ENCODE measurements around the gene FN3K. TPM values are rescaled to one million over a fixed set of nuclear protein-coding genes. Genes with fewer than 3 reads are reported as not detected.

The FN3K gene
- total and polyA plus RNA-seq, 3 donors from 2014 or later: 12.4 to 31.7 (median 29.7) TPM

DNA sequence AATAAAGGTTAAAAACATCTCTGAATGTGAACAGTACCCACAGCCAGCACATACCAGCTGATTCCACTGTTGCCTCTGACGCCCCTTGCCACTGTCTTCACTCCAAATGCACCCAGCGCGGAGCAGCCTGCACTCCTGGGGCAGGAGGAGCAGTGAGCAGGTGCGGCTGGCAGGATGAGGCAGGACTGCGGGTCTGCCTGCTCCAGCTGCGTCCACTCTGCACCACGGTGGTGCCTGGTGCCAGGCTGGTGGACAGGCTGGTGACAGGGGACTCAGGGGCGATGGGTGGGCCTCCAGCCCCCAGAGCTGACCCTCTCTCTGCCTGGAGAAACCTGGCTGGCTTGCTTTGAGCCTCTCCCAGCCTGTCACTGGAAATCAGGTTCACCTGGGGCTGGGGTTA lies 46.3 kb upstream of the FN3K start:
- Histone ChIP-seq H3K4me1 (no peaks in the 10 kb centered on the region), H3K4me3 (no peak overlapping the region), H3K9me3 (no peaks in the 10 kb centered on the region), H3K27ac (no peak overlapping the region), H3K36me3 (ENCODE audit: low read depth, missing control alignments) (no peaks in the 10 kb centered on the region), H3K27me3 (no peaks in the 10 kb centered on the region)
- intact Hi-C loops (cut with DNase I; ENCODE audit: low total_unique reads): no loop called here
- DNase-seq: no peak
- 85 to 97% methylated on average over 3 to 7 of the region's 8 CpGs for WGBS, 2 donors
- no peak for TF ChIP-seq POLR2A (IDR thresholded peaks at IDR 0.05)
- TF ChIP-seq, protein P1, sequence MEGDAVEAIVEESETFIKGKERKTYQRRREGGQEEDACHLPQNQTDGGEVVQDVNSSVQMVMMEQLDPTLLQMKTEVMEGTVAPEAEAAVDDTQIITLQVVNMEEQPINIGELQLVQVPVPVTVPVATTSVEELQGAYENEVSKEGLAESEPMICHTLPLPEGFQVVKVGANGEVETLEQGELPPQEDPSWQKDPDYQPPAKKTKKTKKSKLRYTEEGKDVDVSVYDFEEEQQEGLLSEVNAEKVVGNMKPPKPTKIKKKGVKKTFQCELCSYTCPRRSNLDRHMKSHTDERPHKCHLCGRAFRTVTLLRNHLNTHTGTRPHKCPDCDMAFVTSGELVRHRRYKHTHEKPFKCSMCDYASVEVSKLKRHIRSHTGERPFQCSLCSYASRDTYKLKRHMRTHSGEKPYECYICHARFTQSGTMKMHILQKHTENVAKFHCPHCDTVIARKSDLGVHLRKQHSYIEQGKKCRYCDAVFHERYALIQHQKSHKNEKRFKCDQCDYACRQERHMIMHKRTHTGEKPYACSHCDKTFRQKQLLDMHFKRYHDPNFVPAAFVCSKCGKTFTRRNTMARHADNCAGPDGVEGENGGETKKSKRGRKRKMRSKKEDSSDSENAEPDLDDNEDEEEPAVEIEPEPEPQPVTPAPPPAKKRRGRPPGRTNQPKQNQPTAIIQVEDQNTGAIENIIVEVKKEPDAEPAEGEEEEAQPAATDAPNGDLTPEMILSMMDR (IDR thresholded peaks at IDR 0.05): no peak

DNA sequence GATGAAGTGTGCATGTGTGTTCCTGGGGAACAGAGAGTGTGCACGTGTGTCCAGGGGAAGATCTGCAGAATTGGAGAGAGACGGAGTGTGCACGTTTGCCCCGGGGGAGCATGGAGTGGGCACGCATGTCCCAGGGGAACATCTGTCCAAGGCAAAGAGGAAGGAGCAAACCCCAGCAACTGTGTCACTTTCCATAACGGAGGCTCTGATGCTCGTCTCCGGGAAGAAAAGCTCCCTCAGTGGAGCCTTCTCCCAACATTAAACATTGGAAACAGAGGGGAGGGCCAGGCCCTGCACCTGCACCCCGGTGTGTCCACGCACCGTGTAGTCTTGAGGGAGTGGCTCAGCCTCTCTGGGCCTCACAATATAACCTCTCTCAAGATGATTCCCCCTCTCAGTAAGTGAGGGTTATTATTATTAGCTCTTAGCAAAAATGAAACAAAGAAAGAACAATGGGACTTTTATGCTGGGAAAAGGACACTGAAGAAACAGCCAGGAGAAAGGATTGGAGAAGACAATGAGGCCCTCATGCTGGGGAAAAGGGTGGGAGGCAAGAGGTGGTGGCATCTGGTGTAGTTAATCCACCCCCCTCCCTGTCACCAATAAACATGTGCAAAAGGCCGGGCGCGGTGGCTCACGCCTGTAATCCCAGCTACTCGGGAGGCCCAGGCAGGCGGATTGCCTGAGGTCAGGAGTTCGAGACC lies 44.5 kb upstream of the FN3K start:
- no peak overlapping the region for H3K27ac ChIP-seq
- no peaks in the 10 kb centered on the region for H3K9me3 ChIP-seq
- peak; percentile 48 for DNase-seq
- H3K4me3 ChIP-seq: no peak overlapping the region
- TF ChIP-seq, protein P1 (IDR thresholded peaks at IDR 0.05): no peak
- no peak for TF ChIP-seq POLR2A (IDR thresholded peaks at IDR 0.05)
- no peaks in the 10 kb centered on the region for H3K4me1 ChIP-seq
- WGBS, 2 donors: 75% methylated on average over 17 to 18 of the region's 18 CpGs
- H3K36me3 ChIP-seq (ENCODE audit: low read depth, missing control alignments): no peaks in the 10 kb centered on the region
- intact Hi-C loops (cut with DNase I; ENCODE audit: low total_unique reads): no loop called here
- no peaks in the 10 kb centered on the region for H3K27me3 ChIP-seq

DNA sequence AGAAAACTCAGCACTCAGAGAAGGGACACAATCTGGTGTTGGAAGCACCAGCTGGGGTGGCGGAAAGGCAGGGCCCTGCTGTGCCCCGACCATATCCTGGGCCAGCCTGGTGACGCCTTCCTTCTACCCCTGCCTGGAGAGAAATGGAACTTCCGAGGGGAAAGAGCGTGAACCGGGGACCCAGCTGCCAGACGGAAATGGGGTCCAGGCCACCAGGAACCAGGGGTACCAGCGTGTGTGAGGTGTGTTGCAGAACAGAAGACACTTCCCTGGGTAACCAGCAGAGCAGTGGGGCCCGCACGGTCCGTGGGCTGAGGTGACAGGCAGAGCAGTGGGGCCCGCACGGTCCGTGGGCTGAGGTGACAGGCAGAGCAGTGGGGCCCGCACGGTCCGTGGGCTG lies 43.7 kb upstream of the FN3K start:
- Histone ChIP-seq H3K27me3 (no peaks in the 10 kb centered on the region), H3K4me1 (no peaks in the 10 kb centered on the region), H3K27ac (no peak overlapping the region), H3K36me3 (ENCODE audit: low read depth, missing control alignments) (no peaks in the 10 kb centered on the region), H3K9me3 (no peaks in the 10 kb centered on the region), H3K4me3 (no peak overlapping the region)
- TF ChIP-seq POLR2A (IDR thresholded peaks at IDR 0.05): no peak
- TF ChIP-seq, protein P1 (IDR thresholded peaks at IDR 0.05): no peak
- DNase-seq: no peak
- WGBS, 2 donors: 87 to 92% methylated on average over 13 to 14 of the region's 17 CpGs
- intact Hi-C loops (cut with DNase I; ENCODE audit: low total_unique reads): no loop called here

DNA sequence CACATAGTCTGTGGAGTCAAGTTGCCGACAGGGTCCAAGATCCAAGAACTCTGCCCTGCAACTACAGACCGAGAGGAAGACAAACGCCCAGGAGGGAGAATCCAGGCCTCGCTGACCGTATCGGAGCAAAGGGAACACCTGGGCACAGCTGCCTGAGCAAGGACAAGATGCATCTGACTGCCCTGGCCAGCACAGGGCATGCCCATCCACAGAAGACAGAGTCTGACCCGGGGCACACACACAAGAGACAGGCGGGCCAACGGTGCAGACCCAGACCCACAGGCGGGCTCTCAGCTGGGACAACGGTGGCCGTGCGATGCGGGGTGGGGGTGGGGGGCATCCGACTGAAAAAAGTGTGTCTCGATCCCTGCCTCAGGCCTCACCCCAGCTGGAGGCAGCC lies 43.1 kb upstream of the FN3K start:
- no peak for DNase-seq
- no peaks in the 10 kb centered on the region for H3K9me3 ChIP-seq
- no peaks in the 10 kb centered on the region for H3K27me3 ChIP-seq
- H3K4me3 ChIP-seq: no peak overlapping the region
- peaks cover 4% of the 10 kb centered on the region for H3K4me1 ChIP-seq
- no peaks in the 10 kb centered on the region for H3K36me3 ChIP-seq (ENCODE audit: low read depth, missing control alignments)
- no peak overlapping the region for H3K27ac ChIP-seq
- TF ChIP-seq, protein P1 (IDR thresholded peaks at IDR 0.05): no peak
- no peak for TF ChIP-seq POLR2A (IDR thresholded peaks at IDR 0.05)
- intact Hi-C loops (cut with DNase I; ENCODE audit: low total_unique reads): no loop called here
- WGBS, 2 donors: 90 to 92% methylated on average over 6 to 16 of the region's 16 CpGs

Measured in testis (tissue), 3 donors.